HepG2 (cell line): ENCODE results near the gene PLK5. TPM values are rescaled to one million over a fixed set of nuclear protein-coding genes. Genes with fewer than 3 reads are reported as not detected.

Experiments
- KLF15 ChIP-seq: sonication (generic); formaldehyde crosslinking; IDR thresholded peaks from 2 replicates; pipeline ENCODE4 v1.8.1; 2023; ENCODE audit warnings: borderline replicate concordance, mild to moderate bottlenecking, inconsistent platforms, missing genetic modification reagents, mixed read lengths
- NFIC ChIP-seq: IDR thresholded peaks from 2 replicates; pipeline ENCODE4 v1.6.1; 2012; ENCODE audit warnings: mild to moderate bottlenecking, low read length, inconsistent platforms
- NFYC ChIP-seq: IDR thresholded peaks from 2 replicates; pipeline ENCODE4 v1.6.1; 2016; ENCODE audit warnings: missing genetic modification reagents, missing compliant biosample characterization
- NR2F2 ChIP-seq: IDR thresholded peaks from 2 replicates; pipeline ENCODE4 v1.6.1; 2012; ENCODE audit warnings: low read depth, inconsistent platforms, borderline replicate concordance
- PHF8 ChIP-seq: sonication (generic); formaldehyde crosslinking; IDR thresholded peaks from 2 replicates; pipeline ENCODE4 v1.5.0; 2020; ENCODE audit warnings: missing genetic modification reagents
- PLRG1 ChIP-seq: fragments of 450-650 bp; conservative IDR thresholded peaks from 2 replicates; pipeline ENCODE4 v1.6.1; 2016
- THAP11 ChIP-seq: IDR thresholded peaks from 2 replicates; pipeline ENCODE4 v1.6.1; 2016; ENCODE audit warnings: missing biosample characterization, missing genetic modification reagents
- ZNF256 ChIP-seq: sonication (generic); formaldehyde crosslinking; conservative IDR thresholded peaks from 2 replicates; pipeline ENCODE4 v1.4.0; 2020; ENCODE audit warnings: missing genetic modification reagents
- ZNF543 ChIP-seq: sonication (generic); formaldehyde crosslinking; IDR thresholded peaks from 2 replicates; pipeline ENCODE4 v1.4.0; 2020; ENCODE audit warnings: mild to moderate bottlenecking, missing genetic modification reagents
- ZNF589 ChIP-seq: sonication (generic); formaldehyde crosslinking; conservative IDR thresholded peaks from 2 replicates; pipeline ENCODE4 v1.8.0; 2022; ENCODE audit warnings: mild to moderate bottlenecking, moderate library complexity, missing genetic modification reagents
- ZNF891 ChIP-seq: sonication (generic); formaldehyde crosslinking; IDR thresholded peaks from 2 replicates; pipeline ENCODE4 v1.5.0; 2020; ENCODE audit warnings: mild to moderate bottlenecking, missing genetic modification reagents
- polyA plus RNA-seq, 8 experiments: library from polyadenylated mRNA; depleted of rRNA in 3 of 8; stranded (reverse) in 7 of 8; unstranded in 1 of 8; fragments of >200 nt; fragmentation: Illumina TruSeq in 4 of 8; extraction: Trizol in 4 of 8; gene quantifications; 2 replicates each; pipeline versions ENCODE4 v1.2.1 to v1.2.3, GENCODE V29; 2011 to 2016; ENCODE audit warnings: low read depth in 4 of 8, missing spikeins in 1 of 8, mixed read lengths in 1 of 8; ENCODE audit not compliant: insufficient read depth in 1 of 8
- total RNA-seq, 5 experiments: library from RNA; depleted of rRNA; stranded (reverse); fragments of >200 nt; fragmentation: Illumina TruSeq; extraction: Trizol; gene quantifications; 2 replicates each; pipeline ENCODE4 v1.2.3, GENCODE V29; 2016; ENCODE audit warnings: low read depth in 1 of 5
- TF ChIP-seq, protein P1 (sequence below): sonication (generic); formaldehyde crosslinking; IDR thresholded peaks from 2 replicates; pipeline ENCODE4 v1.4.0; 2020; ENCODE audit warnings: low read depth, missing genetic modification reagents
- TF ChIP-seq, protein P2 (sequence below): sonication (generic); formaldehyde crosslinking; IDR thresholded peaks from 2 replicates; pipeline ENCODE4 v1.5.0; 2020; ENCODE audit warnings: missing genetic modification reagents, mild to moderate bottlenecking, borderline replicate concordance
- TF ChIP-seq, protein P3 (sequence below): sonication (generic); formaldehyde crosslinking; IDR thresholded peaks from 2 replicates; pipeline ENCODE4 v1.8.0; 2022; ENCODE audit warnings: missing genetic modification reagents, mild to moderate bottlenecking, borderline replicate concordance
- TF ChIP-seq, protein P4 (sequence below), 2 experiments: sonication (generic) in 1 of 2; formaldehyde crosslinking in 1 of 2; IDR thresholded peaks; 2 replicates each; pipeline versions ENCODE4 v1.6.1 to v1.9.0; 2014 to 2022; ENCODE audit warnings: antibody characterized with exemption in 1 of 2, borderline replicate concordance in 1 of 2, inconsistent platforms in 1 of 2, low read depth in 1 of 2, missing genetic modification reagents in 1 of 2
- TF ChIP-seq, protein P5 (sequence below): sonication (generic); formaldehyde crosslinking; IDR thresholded peaks from 2 replicates; pipeline ENCODE4 v1.8.1; 2023; ENCODE audit warnings: mild to moderate bottlenecking, missing genetic modification reagents, borderline replicate concordance

Gene PLK5
- total and polyA plus RNA-seq, 2 of the 13 experiments (the other 11 are each of a cell fraction or from before 2014, with no cell fraction given), result not detected

DNA sequence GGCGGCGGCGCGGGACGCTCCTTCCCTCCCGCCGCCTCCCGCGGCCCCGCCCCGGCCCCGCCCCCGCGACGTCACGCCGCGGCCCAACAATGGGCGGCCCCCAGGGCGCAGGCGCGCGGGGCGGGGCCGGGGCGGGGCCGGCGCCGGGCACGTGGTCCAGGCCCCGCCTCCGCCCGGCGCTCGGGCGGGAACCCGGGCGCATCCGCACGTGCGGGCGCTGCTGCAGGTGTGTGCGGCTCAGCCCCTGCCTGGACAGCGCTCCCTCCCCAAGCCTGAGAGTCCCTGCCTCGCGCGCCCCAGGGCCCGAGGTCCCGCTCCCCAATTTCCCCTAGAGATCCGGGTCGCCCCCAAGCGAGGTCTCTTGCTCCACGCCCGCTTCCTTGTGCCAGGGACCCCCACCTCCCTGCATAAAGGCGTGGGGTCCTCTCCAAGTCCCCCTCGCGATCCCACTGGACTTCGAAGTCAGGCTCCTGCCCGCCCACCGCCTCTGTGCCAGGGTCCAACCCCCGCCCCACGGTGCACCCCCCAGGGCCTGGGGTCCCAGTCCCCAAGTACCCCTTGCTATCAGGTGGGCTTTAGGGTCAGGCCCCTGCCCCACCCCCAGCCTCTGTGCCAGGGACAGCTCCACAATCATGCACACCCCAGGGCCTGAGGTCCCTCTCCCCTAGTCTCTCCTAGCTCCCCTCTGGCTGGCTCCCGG is 44.6 kb downstream of the PLK5 start, which contains the start of gene MEX3D (continued):
- TF ChIP-seq, protein P1, sequence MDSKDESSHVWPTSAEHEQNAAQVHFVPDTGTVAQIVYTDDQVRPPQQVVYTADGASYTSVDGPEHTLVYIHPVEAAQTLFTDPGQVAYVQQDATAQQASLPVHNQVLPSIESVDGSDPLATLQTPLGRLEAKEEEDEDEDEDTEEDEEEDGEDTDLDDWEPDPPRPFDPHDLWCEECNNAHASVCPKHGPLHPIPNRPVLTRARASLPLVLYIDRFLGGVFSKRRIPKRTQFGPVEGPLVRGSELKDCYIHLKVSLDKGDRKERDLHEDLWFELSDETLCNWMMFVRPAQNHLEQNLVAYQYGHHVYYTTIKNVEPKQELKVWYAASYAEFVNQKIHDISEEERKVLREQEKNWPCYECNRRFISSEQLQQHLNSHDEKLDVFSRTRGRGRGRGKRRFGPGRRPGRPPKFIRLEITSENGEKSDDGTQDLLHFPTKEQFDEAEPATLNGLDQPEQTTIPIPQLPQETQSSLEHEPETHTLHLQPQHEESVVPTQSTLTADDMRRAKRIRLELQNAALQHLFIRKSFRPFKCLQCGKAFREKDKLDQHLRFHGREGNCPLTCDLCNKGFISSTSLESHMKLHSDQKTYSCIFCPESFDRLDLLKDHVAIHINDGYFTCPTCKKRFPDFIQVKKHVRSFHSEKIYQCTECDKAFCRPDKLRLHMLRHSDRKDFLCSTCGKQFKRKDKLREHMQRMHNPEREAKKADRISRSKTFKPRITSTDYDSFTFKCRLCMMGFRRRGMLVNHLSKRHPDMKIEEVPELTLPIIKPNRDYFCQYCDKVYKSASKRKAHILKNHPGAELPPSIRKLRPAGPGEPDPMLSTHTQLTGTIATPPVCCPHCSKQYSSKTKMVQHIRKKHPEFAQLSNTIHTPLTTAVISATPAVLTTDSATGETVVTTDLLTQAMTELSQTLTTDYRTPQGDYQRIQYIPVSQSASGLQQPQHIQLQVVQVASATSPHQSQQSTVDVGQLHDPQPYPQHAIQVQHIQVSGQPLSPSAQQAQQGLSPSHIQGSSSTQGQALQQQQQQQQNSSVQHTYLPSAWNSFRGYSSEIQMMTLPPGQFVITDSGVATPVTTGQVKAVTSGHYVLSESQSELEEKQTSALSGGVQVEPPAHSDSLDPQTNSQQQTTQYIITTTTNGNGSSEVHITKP (CRISPR knock-in tag), result no peak
- no peak for TF ChIP-seq NFYC (CRISPR knock-in tag)
- 0 out of 2 replicates have a peak, but pooled peaks have one; percentile 68 for TF ChIP-seq ZNF543 (CRISPR knock-in tag)
- TF ChIP-seq PHF8 (CRISPR knock-in tag), result no peak
- TF ChIP-seq, protein P2, sequence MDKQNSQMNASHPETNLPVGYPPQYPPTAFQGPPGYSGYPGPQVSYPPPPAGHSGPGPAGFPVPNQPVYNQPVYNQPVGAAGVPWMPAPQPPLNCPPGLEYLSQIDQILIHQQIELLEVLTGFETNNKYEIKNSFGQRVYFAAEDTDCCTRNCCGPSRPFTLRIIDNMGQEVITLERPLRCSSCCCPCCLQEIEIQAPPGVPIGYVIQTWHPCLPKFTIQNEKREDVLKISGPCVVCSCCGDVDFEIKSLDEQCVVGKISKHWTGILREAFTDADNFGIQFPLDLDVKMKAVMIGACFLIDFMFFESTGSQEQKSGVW (CRISPR knock-in tag), result no peak
- TF ChIP-seq ZNF256 (CRISPR knock-in tag), result peak; percentile 76; the same call in 1 of the 2 replicates
- TF ChIP-seq, protein P3, sequence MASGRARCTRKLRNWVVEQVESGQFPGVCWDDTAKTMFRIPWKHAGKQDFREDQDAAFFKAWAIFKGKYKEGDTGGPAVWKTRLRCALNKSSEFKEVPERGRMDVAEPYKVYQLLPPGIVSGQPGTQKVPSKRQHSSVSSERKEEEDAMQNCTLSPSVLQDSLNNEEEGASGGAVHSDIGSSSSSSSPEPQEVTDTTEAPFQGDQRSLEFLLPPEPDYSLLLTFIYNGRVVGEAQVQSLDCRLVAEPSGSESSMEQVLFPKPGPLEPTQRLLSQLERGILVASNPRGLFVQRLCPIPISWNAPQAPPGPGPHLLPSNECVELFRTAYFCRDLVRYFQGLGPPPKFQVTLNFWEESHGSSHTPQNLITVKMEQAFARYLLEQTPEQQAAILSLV, result peak; percentile 86; the same call in 1 of the 2 replicates
- no peak for TF ChIP-seq ZNF589 (CRISPR knock-in tag)
- no peak for TF ChIP-seq ZNF891
- TF ChIP-seq NR2F2, result no peak
- no peak for TF ChIP-seq PLRG1
- TF ChIP-seq THAP11 (CRISPR knock-in tag), result 0 out of 2 replicates have a peak, but pooled peaks have one; percentile 17
- TF ChIP-seq, protein P4, sequence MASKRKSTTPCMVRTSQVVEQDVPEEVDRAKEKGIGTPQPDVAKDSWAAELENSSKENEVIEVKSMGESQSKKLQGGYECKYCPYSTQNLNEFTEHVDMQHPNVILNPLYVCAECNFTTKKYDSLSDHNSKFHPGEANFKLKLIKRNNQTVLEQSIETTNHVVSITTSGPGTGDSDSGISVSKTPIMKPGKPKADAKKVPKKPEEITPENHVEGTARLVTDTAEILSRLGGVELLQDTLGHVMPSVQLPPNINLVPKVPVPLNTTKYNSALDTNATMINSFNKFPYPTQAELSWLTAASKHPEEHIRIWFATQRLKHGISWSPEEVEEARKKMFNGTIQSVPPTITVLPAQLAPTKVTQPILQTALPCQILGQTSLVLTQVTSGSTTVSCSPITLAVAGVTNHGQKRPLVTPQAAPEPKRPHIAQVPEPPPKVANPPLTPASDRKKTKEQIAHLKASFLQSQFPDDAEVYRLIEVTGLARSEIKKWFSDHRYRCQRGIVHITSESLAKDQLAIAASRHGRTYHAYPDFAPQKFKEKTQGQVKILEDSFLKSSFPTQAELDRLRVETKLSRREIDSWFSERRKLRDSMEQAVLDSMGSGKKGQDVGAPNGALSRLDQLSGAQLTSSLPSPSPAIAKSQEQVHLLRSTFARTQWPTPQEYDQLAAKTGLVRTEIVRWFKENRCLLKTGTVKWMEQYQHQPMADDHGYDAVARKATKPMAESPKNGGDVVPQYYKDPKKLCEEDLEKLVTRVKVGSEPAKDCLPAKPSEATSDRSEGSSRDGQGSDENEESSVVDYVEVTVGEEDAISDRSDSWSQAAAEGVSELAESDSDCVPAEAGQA (IDR thresholded peaks at IDR 0.05; ENCODE audit: low read depth), result no peak
- TF ChIP-seq, protein P4 (CRISPR knock-in tag; IDR thresholded peaks at IDR 0.05; ENCODE audit: borderline replicate concordance), result peak; percentile 90; the same call in 1 of the 2 replicates
- TF ChIP-seq, protein P5, sequence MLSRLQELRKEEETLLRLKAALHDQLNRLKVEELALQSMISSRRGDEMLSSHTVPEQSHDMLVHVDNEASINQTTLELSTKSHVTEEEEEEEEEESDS (CRISPR knock-in tag), result no peak
- TF ChIP-seq NFIC, result no peak
- TF ChIP-seq KLF15 (CRISPR knock-in tag), result 0 out of 2 replicates have a peak, but pooled peaks have one; percentile 68
